Endothelial cell of umbilical vein (primary cell): ENCODE data around the gene SLC12A8. TPM values are rescaled to one million over a fixed set of nuclear protein-coding genes. Genes with fewer than 3 reads are reported as not detected.

ENCODE experiments used
- BruUV-seq: library from RNA; stranded (reverse); fragments of 400-500 nt; replicated peaks from 2 replicates; lab custom pipeline; 2021; lab: Mats Ljungman, UMichigan
- CTCF ChIA-PET: fragments of 300-600, 350-600 bp; sonication (Branson Sonifier 250); formaldehyde crosslinking; loops from one replicate; lab custom pipeline; 2021; ENCODE audit warnings: antibody characterized with exemption, inconsistent platforms; lab: Charles Lee
- POLR2A ChIA-PET: fragments of 300-600, 350-600 bp; sonication (Branson Sonifier 250); formaldehyde crosslinking; loops from one replicate; lab custom pipeline; 2021; ENCODE audit warnings: antibody characterized with exemption, inconsistent platforms; lab: Charles Lee
- DNase-seq: peaks from one replicate; pipeline ENCODE4 v3.0.0-alpha.2; 2011; ENCODE audit warnings: low read depth, low spot score
- FAIRE-seq: peaks from 2 replicates; lab custom pipeline; 2011; peaks lifted over from hg19 to GRCh38; lab: Jason Lieb, UNC
- H2AFZ ChIP-seq: 2 replicates; pipeline ENCODE4 v1.6.0; 2012; ENCODE audit warnings: low read depth, low read length, control low read depth, inconsistent platforms
- H3K27ac ChIP-seq: 2 replicates; pipeline ENCODE4 v1.5.1; 2011; ENCODE audit warnings: low read depth, mild to moderate bottlenecking, control low read depth, low read length, moderate library complexity; ENCODE audit not compliant: insufficient read depth
- H3K27me3 ChIP-seq, 2 experiments: 2 replicates each; pipeline versions ENCODE4 v1.6.0 to v1.6.1; 2011; ENCODE audit warnings: low read length in 2 of 2, mixed read lengths in 1 of 2; ENCODE audit not compliant: control insufficient read depth in 2 of 2, insufficient read depth in 2 of 2
- H3K36me3 ChIP-seq, 2 experiments: 2 replicates in 1 of 2; 3 replicates in 1 of 2; pipeline ENCODE4 v1.5.1; 2011; ENCODE audit warnings: low read length in 2 of 2, mild to moderate bottlenecking in 1 of 2, moderate library complexity in 1 of 2; ENCODE audit not compliant: control insufficient read depth in 2 of 2, insufficient read depth in 2 of 2; ENCODE audit errors: extremely low read depth in 1 of 2
- H3K4me1 ChIP-seq: 3 replicates; pipeline ENCODE4 v1.5.1; 2011; ENCODE audit warnings: mild to moderate bottlenecking, low read length; ENCODE audit not compliant: control insufficient read depth, insufficient read depth; ENCODE audit errors: extremely low read depth
- H3K4me2 ChIP-seq: 2 replicates; pipeline ENCODE4 v1.6.1; 2011; ENCODE audit warnings: low read length, control low read depth, mixed read lengths; ENCODE audit not compliant: insufficient read depth
- H3K4me3 ChIP-seq, 3 experiments: fragments of 200-600 bp in 1 of 3; sonication (generic), shearing (Covaris generic) in 1 of 3; replicated peaks in 1 of 3; 2 replicates each; pipeline ENCODE4 v1.5.1; 2011 to 2016; ENCODE audit warnings: control low read depth in 3 of 3, low read length in 3 of 3, mild to moderate bottlenecking in 2 of 3, inconsistent platforms in 1 of 3, low read depth in 1 of 3, moderate library complexity in 1 of 3; ENCODE audit not compliant: insufficient read depth in 1 of 3
- H3K79me2 ChIP-seq: 2 replicates; pipeline ENCODE4 v1.6.0; 2012; ENCODE audit warnings: low read length, inconsistent platforms; ENCODE audit not compliant: control insufficient read depth, insufficient read depth
- H3K9ac ChIP-seq: replicated peaks from 2 replicates; pipeline ENCODE3; 2011; ENCODE audit warnings: low read length, control low read depth; ENCODE audit not compliant: insufficient read depth; ENCODE audit errors: extremely low read depth
- H3K9me1 ChIP-seq: replicated peaks from 3 replicates; pipeline ENCODE4 v1.6.0; 2011; ENCODE audit warnings: mild to moderate bottlenecking, low read length; ENCODE audit not compliant: control insufficient read depth, insufficient read depth; ENCODE audit errors: extremely low read depth
- H3K9me3 ChIP-seq: replicated peaks from 2 replicates; pipeline ENCODE4 v1.5.1; 2012; ENCODE audit warnings: low read length, inconsistent platforms; ENCODE audit not compliant: control insufficient read depth, insufficient read depth
- H4K20me1 ChIP-seq: replicated peaks from 2 replicates; pipeline ENCODE3; 2011; ENCODE audit warnings: mild to moderate bottlenecking, low read length; ENCODE audit not compliant: control insufficient read depth, insufficient read depth; ENCODE audit errors: extremely low read depth
- EZH2 ChIP-seq: IDR thresholded peaks from 2 replicates; pipeline ENCODE4 v1.6.1; 2012; ENCODE audit warnings: borderline replicate concordance, low read depth, mild to moderate bottlenecking, moderate library complexity, low read length, inconsistent platforms; ENCODE audit not compliant: severe bottlenecking
- FOS ChIP-seq: IDR thresholded peaks from 2 replicates; pipeline ENCODE4 v1.6.1; 2011; ENCODE audit warnings: mild to moderate bottlenecking, low read length, moderate library complexity, borderline replicate concordance; ENCODE audit not compliant: insufficient read depth
- GATA2 ChIP-seq: IDR thresholded peaks from 2 replicates; pipeline ENCODE4 v1.7.0; 2011; ENCODE audit warnings: low read depth, mild to moderate bottlenecking, moderate library complexity, mixed read lengths, low read length; ENCODE audit not compliant: insufficient read length, insufficient read depth
- JUN ChIP-seq: IDR thresholded peaks from 2 replicates; pipeline ENCODE4 v1.6.1; 2011; ENCODE audit warnings: borderline replicate concordance, low read depth; ENCODE audit not compliant: insufficient read length, insufficient read depth
- MYC ChIP-seq: IDR thresholded peaks from one replicate; pipeline ENCODE4 v1.6.1; 2011; ENCODE audit warnings: mild to moderate bottlenecking, low read depth, low read length
- POLR2A ChIP-seq: IDR thresholded peaks from 2 replicates; pipeline ENCODE4 v1.6.1; 2012; ENCODE audit warnings: low read depth, mild to moderate bottlenecking, control low read depth, low read length
- POLR2AphosphoS5 ChIP-seq: IDR thresholded peaks from 2 replicates; pipeline ENCODE4 v1.6.1; 2012; ENCODE audit warnings: low read depth, mild to moderate bottlenecking, control low read depth, low read length, moderate library complexity; ENCODE audit not compliant: insufficient read depth
- dilution Hi-C: fragments of 300-500 bp; cut with MboI; formaldehyde crosslinking; loops from one replicate; pipeline ENCODE4 v1.15.0; 2019; ENCODE audit warnings: low sequenced_read_pairs; ENCODE audit not compliant: extremely low pct_ligation_motif_present
- intact Hi-C: fragments of 100-400 bp; cut with micrococcal nuclease; formaldehyde crosslinking; loops from one replicate; pipeline ENCODE4 v1.10.0; 2022
- polyA plus RNA-seq, 4 experiments: library from polyadenylated mRNA; depleted of rRNA in 3 of 4; stranded (reverse) in 3 of 4; unstranded in 1 of 4; fragments of >200 nt; gene quantifications; 2 replicates each; pipeline versions ENCODE4 v1.2.1 to v1.2.3, GENCODE V29; 2011 to 2012; ENCODE audit warnings: missing spikeins in 1 of 4
- total RNA-seq: library from RNA; stranded (reverse); gene quantifications from 2 replicates; pipeline ENCODE4 v1.2.3, GENCODE V29; 2021
- TF ChIP-seq, protein P1 (sequence below), 2 donors: IDR thresholded peaks; 1 replicate in 1 of 2; 2 replicates in 1 of 2; pipeline ENCODE4 v1.5.1; 2011; ENCODE audit warnings: low read length in 2 of 2, mild to moderate bottlenecking in 2 of 2, moderate library complexity in 2 of 2, control low read depth in 1 of 2, inconsistent platforms in 1 of 2, low read depth in 1 of 2; ENCODE audit not compliant: insufficient read depth in 1 of 2; ENCODE audit errors: extremely low read depth in 1 of 2
- TF ChIP-seq, protein P2 (sequence below): IDR thresholded peaks from 2 replicates; pipeline ENCODE4 v1.6.1; 2011; ENCODE audit not compliant: insufficient read depth, insufficient read length

Gene SLC12A8
- total and polyA plus RNA-seq, 2 donors (not counting 3 experiments of a cell fraction or from before 2014, with no cell fraction given): 0.86 to 0.90 TPM

DNA sequence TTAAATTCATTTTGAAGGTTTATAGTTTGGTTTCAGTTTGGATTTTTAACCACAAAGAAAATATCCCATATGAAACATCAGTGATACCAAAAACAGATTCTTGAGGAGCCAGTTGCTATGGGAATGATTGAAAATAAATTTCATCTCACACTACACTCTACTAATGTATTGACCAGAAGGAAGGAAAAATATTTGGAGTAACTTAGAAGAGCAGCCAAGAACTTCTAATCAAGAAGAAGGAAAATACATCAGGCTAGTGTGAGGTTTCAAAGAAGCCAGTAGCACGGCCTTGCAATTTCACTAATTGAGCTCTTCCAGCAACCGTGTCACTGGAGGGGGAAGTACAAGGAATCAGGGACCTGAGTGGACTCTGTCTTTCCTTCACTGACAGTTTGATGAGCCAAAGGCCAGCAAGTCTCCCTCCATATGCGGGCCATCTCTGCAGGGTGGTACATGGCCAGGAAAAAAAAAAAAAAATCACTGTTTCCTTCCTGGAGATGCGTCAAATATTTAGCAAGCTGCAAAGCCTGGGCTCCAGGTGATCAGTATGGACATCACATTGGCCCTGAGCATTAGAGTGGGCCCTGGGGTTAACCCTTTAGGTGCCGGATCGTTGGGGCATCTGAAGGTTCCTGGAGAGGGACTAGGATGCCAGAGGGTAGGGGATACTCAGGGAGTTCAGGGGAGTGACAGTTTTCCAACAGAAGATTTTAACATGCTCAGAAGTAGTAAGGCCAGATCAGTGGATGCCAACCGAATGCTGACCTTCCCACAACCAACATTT, 37.1 kb downstream of the SLC12A8 start:
- TF ChIP-seq EZH2: no peak
- no peak for TF ChIP-seq FOS
- TF ChIP-seq, protein P1, sequence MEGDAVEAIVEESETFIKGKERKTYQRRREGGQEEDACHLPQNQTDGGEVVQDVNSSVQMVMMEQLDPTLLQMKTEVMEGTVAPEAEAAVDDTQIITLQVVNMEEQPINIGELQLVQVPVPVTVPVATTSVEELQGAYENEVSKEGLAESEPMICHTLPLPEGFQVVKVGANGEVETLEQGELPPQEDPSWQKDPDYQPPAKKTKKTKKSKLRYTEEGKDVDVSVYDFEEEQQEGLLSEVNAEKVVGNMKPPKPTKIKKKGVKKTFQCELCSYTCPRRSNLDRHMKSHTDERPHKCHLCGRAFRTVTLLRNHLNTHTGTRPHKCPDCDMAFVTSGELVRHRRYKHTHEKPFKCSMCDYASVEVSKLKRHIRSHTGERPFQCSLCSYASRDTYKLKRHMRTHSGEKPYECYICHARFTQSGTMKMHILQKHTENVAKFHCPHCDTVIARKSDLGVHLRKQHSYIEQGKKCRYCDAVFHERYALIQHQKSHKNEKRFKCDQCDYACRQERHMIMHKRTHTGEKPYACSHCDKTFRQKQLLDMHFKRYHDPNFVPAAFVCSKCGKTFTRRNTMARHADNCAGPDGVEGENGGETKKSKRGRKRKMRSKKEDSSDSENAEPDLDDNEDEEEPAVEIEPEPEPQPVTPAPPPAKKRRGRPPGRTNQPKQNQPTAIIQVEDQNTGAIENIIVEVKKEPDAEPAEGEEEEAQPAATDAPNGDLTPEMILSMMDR (IDR thresholded peaks at IDR 0.05; ENCODE audit: extremely low read depth in 1 of 2, insufficient read depth in 1 of 2, low read depth in 1 of 2, low read length in 2 of 2): no peak
- TF ChIP-seq POLR2AphosphoS5: no peak
- TF ChIP-seq MYC: no peak
- no peak for TF ChIP-seq POLR2A
- TF ChIP-seq, protein P2, sequence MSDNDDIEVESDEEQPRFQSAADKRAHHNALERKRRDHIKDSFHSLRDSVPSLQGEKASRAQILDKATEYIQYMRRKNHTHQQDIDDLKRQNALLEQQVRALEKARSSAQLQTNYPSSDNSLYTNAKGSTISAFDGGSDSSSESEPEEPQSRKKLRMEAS: no peak
- no peak for TF ChIP-seq GATA2
- no peak for TF ChIP-seq JUN
- no peak overlapping the region for H2AFZ ChIP-seq
- no peak overlapping the region for H3K4me2 ChIP-seq
- no peak for DNase-seq
- ChIA-PET CTCF (no interaction called here), POLR2A (interaction anchor here (0.7 kb wide), 1 partner anchor 240 kb away, joined by 4 read pairs; no protein-coding TSS in a partner anchor)
- no peaks in the 10 kb centered on the region for H3K9me3 ChIP-seq
- H3K4me3 ChIP-seq: no peak overlapping the region
- intact Hi-C loops: no loop called here
- H4K20me1 ChIP-seq: no peaks in the 10 kb centered on the region
- no peaks in the 10 kb centered on the region for H3K9me1 ChIP-seq
- H3K79me2 ChIP-seq: no peaks in the 10 kb centered on the region
- dilution Hi-C loops: no loop called here
- BruUV-seq: no TSS peak
- no peak for FAIRE-seq
- H3K36me3 ChIP-seq: no peaks in the 10 kb centered on the region
- H3K9ac ChIP-seq: no peak overlapping the region
- H3K27me3 ChIP-seq: no peaks in the 10 kb centered on the region
- no peaks in the 10 kb centered on the region for H3K4me1 ChIP-seq
- H3K27ac ChIP-seq: no peak overlapping the region
